GM19240 (cell line): ENCODE results near the gene SMAD6.

ENCODE experiments used
- DNase-seq: peaks from one replicate; pipeline ENCODE4 v3.0.0; 2011; ENCODE audit warnings: low spot score; ENCODE audit not compliant: insufficient read length

The SMAD6 gene

GRCh38 chr15:66702787-66703539 is 927 bp downstream of the SMAD6 start:
- DNase-seq = no peak

GRCh38 chr15:66703540-66703941 is 1.5 kb downstream of the SMAD6 start:
- DNase-seq = no peak

GRCh38 chr15:66704019-66704802 is 2.2 kb downstream of the SMAD6 start:
- DNase-seq = no peak

GRCh38 chr15:66704803-66705153 is 2.7 kb downstream of the SMAD6 start:
- no peak for DNase-seq

- DNase-seq = no peak
Measured at GRCh38 chr15:66705277-66706146, 3.5 kb downstream of the SMAD6 start.

GRCh38 chr15:66706225-66706732 is 4.2 kb downstream of the SMAD6 start:
- DNase-seq = no peak

- no peak for DNase-seq
Measured at GRCh38 chr15:66706840-66707239, 4.8 kb downstream of the SMAD6 start.

GRCh38 chr15:66707310-66708082 is 5.5 kb downstream of the SMAD6 start:
- DNase-seq = no peak

GRCh38 chr15:66708389-66708788 is 6.4 kb downstream of the SMAD6 start:
- DNase-seq = no peak

- DNase-seq = no peak
Measured at GRCh38 chr15:66709884-66710283, 7.8 kb downstream of the SMAD6 start.

- DNase-seq = no peak
Measured at GRCh38 chr15:66711260-66711659, 9.2 kb downstream of the SMAD6 start.

GRCh38 chr15:66711862-66712261 is 9.8 kb downstream of the SMAD6 start:
- no peak for DNase-seq

- DNase-seq = peak; percentile 39
Measured at GRCh38 chr15:66713843-66714508, 11.9 kb downstream of the SMAD6 start.

GRCh38 chr15:66714543-66714981 is 12.5 kb downstream of the SMAD6 start:
- DNase-seq = no peak

GRCh38 chr15:66715181-66715624 is 13.2 kb downstream of the SMAD6 start:
- DNase-seq = no peak

GRCh38 chr15:66715720-66716655 is 14.0 kb downstream of the SMAD6 start:
- no peak for DNase-seq

- no peak for DNase-seq
Measured at GRCh38 chr15:66716656-66717020, 14.6 kb downstream of the SMAD6 start.

- no peak for DNase-seq
Measured at GRCh38 chr15:66718220-66718988, 16.4 kb downstream of the SMAD6 start.
